H1 (cell line): Measurements from ENCODE around the gene UNK. TPM values are rescaled to one million over a fixed set of nuclear protein-coding genes. Genes with fewer than 3 reads are reported as not detected.

Experiments used
- CTCF ChIA-PET: fragments of 300-600 bp; sonication (Branson Sonifier 250); formaldehyde crosslinking; loops from one replicate; lab custom pipeline; 2021; ENCODE audit not compliant: partially characterized antibody; lab: Charles Lee
- POLR2A ChIA-PET: fragments of 300-600 bp; sonication (Branson Sonifier 250); formaldehyde crosslinking; loops from one replicate; lab custom pipeline; 2021; ENCODE audit warnings: inconsistent platforms; ENCODE audit not compliant: partially characterized antibody; lab: Charles Lee
- DNase-seq, 2 experiments: peaks; one replicate each; pipeline versions ENCODE4 v3.0.0 to v3.0.0-alpha.2; 2010 to 2022; ENCODE audit warnings: low spot score in 2 of 2, low read depth in 1 of 2, mixed read lengths in 1 of 2
- FAIRE-seq: peaks from 2 replicates; lab custom pipeline; 2011; peaks lifted over from hg19 to GRCh38; lab: Jason Lieb, UNC
- H2AFZ ChIP-seq: 2 replicates; pipeline ENCODE4 v1.8.1; 2012; ENCODE audit warnings: low read length, inconsistent platforms
- H2AK5ac ChIP-seq: 2 replicates; pipeline ENCODE4 v1.6.1; 2013; ENCODE audit warnings: low read depth, low read length
- H2BK120ac ChIP-seq: replicated peaks from 2 replicates; pipeline ENCODE3; 2013; ENCODE audit warnings: low read depth, low read length, inconsistent platforms
- H2BK12ac ChIP-seq: 2 replicates; pipeline ENCODE4 v1.6.1; 2013; ENCODE audit warnings: low read depth, low read length
- H2BK15ac ChIP-seq: 2 replicates; pipeline ENCODE4 v1.6.1; 2013; ENCODE audit warnings: low read length
- H2BK20ac ChIP-seq: 2 replicates; pipeline ENCODE4 v1.6.1; 2013; ENCODE audit warnings: low read length
- H2BK5ac ChIP-seq: 2 replicates; pipeline ENCODE4 v1.6.1; 2013; ENCODE audit warnings: low read depth, low read length
- H3K14ac ChIP-seq: 2 replicates; pipeline ENCODE4 v1.6.1; 2013; ENCODE audit warnings: inconsistent platforms; ENCODE audit not compliant: insufficient read length
- H3K18ac ChIP-seq: 2 replicates; pipeline ENCODE4 v1.6.1; 2013; ENCODE audit warnings: low read length; ENCODE audit errors: extremely low read depth
- H3K23ac ChIP-seq: 2 replicates; pipeline ENCODE4 v1.6.1; 2013; ENCODE audit warnings: inconsistent platforms; ENCODE audit not compliant: insufficient read length
- H3K23me2 ChIP-seq: 2 replicates; pipeline ENCODE4 v1.6.1; 2013; ENCODE audit warnings: low read depth, low read length
- H3K27ac ChIP-seq: 2 replicates; pipeline ENCODE4 v1.6.1; 2011; ENCODE audit warnings: low read depth, low read length, inconsistent platforms
- H3K27me3 ChIP-seq, 4 experiments: replicated peaks in 1 of 4; 1 replicate in 1 of 4; 2 replicates in 3 of 4; pipeline versions ENCODE4 v1.6.1 to v1.8.1; 2011 to 2013; ENCODE audit warnings: low read length in 3 of 4, mild to moderate bottlenecking in 3 of 4, inconsistent platforms in 2 of 4, mixed read lengths in 2 of 4, moderate library complexity in 1 of 4; ENCODE audit not compliant: control insufficient read depth in 3 of 4, insufficient read depth in 3 of 4; ENCODE audit errors: extremely low read depth in 1 of 4
- H3K36me3 ChIP-seq, 4 experiments: 2 replicates each; pipeline versions ENCODE4 v1.6.1 to v1.8.1; 2011 to 2013; ENCODE audit warnings: mild to moderate bottlenecking in 4 of 4, low read length in 3 of 4, moderate library complexity in 2 of 4, control low read depth in 1 of 4, inconsistent platforms in 1 of 4; ENCODE audit not compliant: insufficient read depth in 4 of 4, control insufficient read depth in 2 of 4
- H3K4ac ChIP-seq: replicated peaks from 2 replicates; pipeline ENCODE3; 2013; ENCODE audit warnings: low read length, low read depth, mixed read lengths, inconsistent platforms; ENCODE audit not compliant: insufficient read length
- H3K4me1 ChIP-seq, 4 experiments: replicated peaks in 1 of 4; 1 replicate in 1 of 4; 2 replicates in 3 of 4; pipeline versions ENCODE4 v1.6.1 to v1.8.1; 2011 to 2013; ENCODE audit warnings: low read length in 3 of 4, inconsistent platforms in 2 of 4, mixed read lengths in 1 of 4; ENCODE audit not compliant: insufficient read depth in 4 of 4, control insufficient read depth in 3 of 4
- H3K4me2 ChIP-seq, 2 experiments: 2 replicates each; pipeline versions ENCODE4 v1.6.1 to v1.8.1; 2011 to 2013; ENCODE audit warnings: low read depth in 2 of 2, low read length in 2 of 2, control low read depth in 1 of 2, inconsistent platforms in 1 of 2, mild to moderate bottlenecking in 1 of 2; ENCODE audit not compliant: insufficient read depth in 1 of 2
- H3K4me3 ChIP-seq, 4 experiments: fragments of 200-600, 300-600 bp in 1 of 4; sonication (generic), shearing (Covaris generic), sonication (Bioruptor Twin) in 1 of 4; 2 replicates each; pipeline versions ENCODE4 v1.5.1 to v1.8.1; 2011 to 2016; ENCODE audit warnings: low read length in 4 of 4, low read depth in 3 of 4, control low read depth in 2 of 4, inconsistent platforms in 2 of 4, mild to moderate bottlenecking in 2 of 4, mixed read lengths in 1 of 4, moderate library complexity in 1 of 4; ENCODE audit not compliant: insufficient read depth in 2 of 4; ENCODE audit errors: extremely low read depth in 1 of 4
- H3K56ac ChIP-seq: replicated peaks from 2 replicates; pipeline ENCODE3; 2013; ENCODE audit warnings: low read depth, mild to moderate bottlenecking, mixed read lengths, low read length, inconsistent platforms; ENCODE audit not compliant: insufficient read length
- H3K79me1 ChIP-seq: 2 replicates; pipeline ENCODE4 v1.6.1; 2013; ENCODE audit warnings: low read depth, low read length, control low read depth
- H3K79me2 ChIP-seq, 2 experiments: 2 replicates each; pipeline versions ENCODE4 v1.6.1 to v1.8.1; 2012 to 2013; ENCODE audit warnings: low read length in 2 of 2, mild to moderate bottlenecking in 2 of 2, inconsistent platforms in 1 of 2; ENCODE audit not compliant: insufficient read depth in 2 of 2, control insufficient read depth in 1 of 2
- H3K9ac ChIP-seq, 4 experiments: replicated peaks in 1 of 4; 1 replicate in 1 of 4; 2 replicates in 3 of 4; pipeline versions ENCODE4 v1.6.1 to v1.8.1; 2011 to 2013; ENCODE audit warnings: low read depth in 3 of 4, low read length in 3 of 4, control low read depth in 2 of 4, mild to moderate bottlenecking in 2 of 4, moderate library complexity in 2 of 4, inconsistent platforms in 1 of 4; ENCODE audit errors: extremely low read depth in 1 of 4
- H3K9me3 ChIP-seq, 2 experiments: 2 replicates each; pipeline versions ENCODE4 v1.6.1 to v1.8.1; 2012 to 2013; ENCODE audit warnings: mild to moderate bottlenecking in 2 of 2, moderate library complexity in 2 of 2, control low read depth in 1 of 2, inconsistent platforms in 1 of 2, low read depth in 1 of 2, low read length in 1 of 2, mixed read lengths in 1 of 2; ENCODE audit not compliant: insufficient read depth in 2 of 2
- H4K20me1 ChIP-seq, 2 experiments: replicated peaks in 1 of 2; 2 replicates each; pipeline versions ENCODE3 to v1.8.1; 2011 to 2013; ENCODE audit warnings: inconsistent platforms in 2 of 2, low read length in 2 of 2, mild to moderate bottlenecking in 1 of 2; ENCODE audit not compliant: insufficient read depth in 2 of 2, control insufficient read depth in 1 of 2
- H4K5ac ChIP-seq: 2 replicates; pipeline ENCODE4 v1.6.1; 2013; ENCODE audit warnings: low read length, low read depth, mixed read lengths, inconsistent platforms; ENCODE audit not compliant: insufficient read length
- H4K8ac ChIP-seq: 2 replicates; pipeline ENCODE4 v1.8.0; 2013; ENCODE audit warnings: mild to moderate bottlenecking, moderate library complexity, low read length, inconsistent platforms; ENCODE audit not compliant: insufficient read depth; ENCODE audit errors: extremely low read depth
- H4K91ac ChIP-seq: replicated peaks from 2 replicates; pipeline ENCODE3; 2013; ENCODE audit warnings: low read length, mixed read lengths, inconsistent platforms; ENCODE audit not compliant: insufficient read length
- EP300 ChIP-seq, 2 experiments: IDR thresholded peaks; 1 replicate in 1 of 2; 2 replicates in 1 of 2; pipeline ENCODE4 v1.6.1; 2011 to 2012; ENCODE audit warnings: low read depth in 2 of 2, low read length in 2 of 2, mild to moderate bottlenecking in 2 of 2, borderline replicate concordance in 1 of 2, inconsistent platforms in 1 of 2, moderate library complexity in 1 of 2
- EZH2 ChIP-seq: fragments of 200-600 bp; sonication (generic); IDR thresholded peaks from 2 replicates; pipeline ENCODE4 v1.7.1; 2012; ENCODE audit warnings: low read depth, mild to moderate bottlenecking, moderate library complexity, low read length, inconsistent platforms; ENCODE audit not compliant: severe bottlenecking
- KDM1A ChIP-seq: fragments of 200-600, 300-600 bp; sonication (generic); IDR thresholded peaks from 2 replicates; pipeline ENCODE4 v1.7.1; 2016; ENCODE audit warnings: mild to moderate bottlenecking, low read length, borderline replicate concordance
- KDM4A ChIP-seq: IDR thresholded peaks from one replicate; pipeline ENCODE4 v1.7.1; 2012; ENCODE audit warnings: low read depth, mild to moderate bottlenecking, moderate library complexity, low read length, inconsistent platforms; ENCODE audit not compliant: severe bottlenecking
- RBBP5 ChIP-seq: IDR thresholded peaks from 2 replicates; pipeline ENCODE4 v1.7.1; 2012; ENCODE audit warnings: low read depth, mild to moderate bottlenecking, inconsistent platforms, low read length, moderate library complexity, borderline replicate concordance
- RFX5 ChIP-seq: IDR thresholded peaks from 2 replicates; pipeline ENCODE4 v1.6.1; 2011; ENCODE audit warnings: low read depth, low read length, improper control_type of control experiment, borderline replicate concordance
- RNF2 ChIP-seq: fragments of 200-900, 300-1000 bp; sonication (generic); IDR thresholded peaks from 2 replicates; pipeline ENCODE4 v1.7.1; 2016; ENCODE audit warnings: borderline replicate concordance, low read depth, mild to moderate bottlenecking, antibody characterized with exemption, low read length; ENCODE audit not compliant: poor library complexity, severe bottlenecking; ENCODE audit errors: missing control alignments
- RXRA ChIP-seq: IDR thresholded peaks from 2 replicates; pipeline ENCODE4 v1.6.1; 2011; ENCODE audit warnings: low read depth, mild to moderate bottlenecking, low read length, moderate library complexity; ENCODE audit not compliant: insufficient read depth
- SP2 ChIP-seq: IDR thresholded peaks from 2 replicates; pipeline ENCODE4 v1.6.1; 2012; ENCODE audit warnings: mild to moderate bottlenecking, low read length, inconsistent platforms
- SRF ChIP-seq: IDR thresholded peaks from 2 replicates; pipeline ENCODE4 v1.6.1; 2011; ENCODE audit warnings: mild to moderate bottlenecking, low read depth, low read length, moderate library complexity
- TBP ChIP-seq: IDR thresholded peaks from 2 replicates; pipeline ENCODE4 v1.6.1; 2011; ENCODE audit warnings: low read depth, low read length, improper control_type of control experiment
- WGBS, 2 experiments: shearing (Covaris generic) in 1 of 2; methylation state at CpG; one replicate each; pipeline versions ENCODE4 v1.1.6 to v1.1.7; 2013 to 2015; ENCODE audit warnings: low lambda C conversion rate in 2 of 2, mixed read lengths in 2 of 2, inconsistent platforms in 1 of 2, low coverage in 1 of 2, missing lambda C conversion rate in 1 of 2; ENCODE audit not compliant: insufficient replicate concordance in 2 of 2, insufficient coverage in 1 of 2, insufficient read length in 1 of 2; ENCODE audit errors: extremely low coverage in 1 of 2, missing lambda C conversion rate in 1 of 2; 5-methylcytosine and 5-hydroxymethylcytosine counted together
- polyA plus RNA-seq, 7 experiments: library from polyadenylated mRNA; depleted of rRNA in 3 of 7; stranded (reverse) in 5 of 7; unstranded in 2 of 7; fragments of >200 nt in 5 of 7; fragments of 200-250 nt in 2 of 7; gene quantifications; 1 replicate in 5 of 7; 2 replicates in 1 of 7; 4 replicates in 1 of 7; pipeline versions ENCODE4 v1.2.1 to v1.2.3, GENCODE V29; 2011 to 2013; ENCODE audit warnings: missing spikeins in 2 of 7, mixed read lengths in 2 of 7
- total RNA-seq: library from RNA; stranded (reverse); fragmentation: NEBNext Ultra II Directional; extraction: Animal tissue kit (Norgen Biotek cat#: 25700); gene quantifications from 2 replicates; pipeline ENCODE4 v1.2.1, GENCODE V29; 2021

Gene UNK
- total and polyA plus RNA-seq, 2 of the 8 experiments (the other 6 are each of a cell fraction or from before 2014, with no cell fraction given), result 24.2 to 33.3 TPM

DNA sequence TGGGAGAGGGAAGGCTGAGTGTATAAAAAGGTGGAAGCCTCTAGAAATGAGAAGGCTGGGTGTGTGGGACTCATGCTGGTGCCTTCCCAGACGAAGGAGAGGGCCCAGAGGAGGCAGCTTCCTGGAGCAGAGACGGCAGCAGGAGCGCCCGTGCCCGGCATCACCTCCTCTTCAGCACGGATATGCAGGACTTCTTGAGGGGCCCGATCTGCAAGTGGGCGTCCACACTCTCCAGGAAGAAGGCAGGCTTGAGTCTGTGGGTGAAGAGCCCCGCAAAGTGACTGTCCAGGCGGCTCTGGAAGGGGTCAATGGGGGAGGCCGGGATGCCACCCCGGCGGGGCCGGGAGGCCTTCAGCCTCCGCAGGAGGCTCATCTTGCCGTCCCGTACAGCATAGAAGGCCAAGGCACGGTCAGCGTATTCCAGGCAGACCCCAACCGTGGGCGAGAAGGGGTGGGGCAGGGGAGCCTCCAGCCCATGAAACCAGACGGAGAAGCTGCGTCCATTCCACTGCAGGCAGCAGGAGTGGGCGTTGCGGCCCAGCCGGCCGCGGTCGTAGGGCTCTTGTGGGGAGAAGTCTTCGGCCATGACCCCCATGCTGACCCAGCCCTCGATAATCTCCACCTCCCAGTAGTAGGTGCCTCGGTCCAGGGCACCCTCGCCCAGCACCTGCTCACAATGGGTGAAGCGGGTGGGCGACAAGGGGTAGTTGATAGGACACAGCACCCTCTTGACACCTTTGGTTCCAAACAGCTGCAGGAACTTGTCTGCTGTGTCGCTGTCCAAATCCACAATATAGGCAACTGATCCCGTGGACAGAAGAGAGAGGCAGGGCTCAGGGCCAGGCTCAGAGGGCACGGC, 89.9 kb downstream of the UNK start:
- H4K91ac ChIP-seq, result no peak overlapping the region
- no peaks in the 10 kb centered on the region for H3K9me3 ChIP-seq
- H3K9ac ChIP-seq, result no peak overlapping the region
- H3K79me1 ChIP-seq, result no peaks in the 10 kb centered on the region
- FAIRE-seq (no peak), DNase-seq (no peak)
- H2BK15ac ChIP-seq, result no peak overlapping the region
- H3K36me3 ChIP-seq, result no peaks in the 10 kb centered on the region
- CTCF ChIA-PET, result interaction anchor here (0.6 to 11.3 kb wide), 16 partner anchors 13 to 515 kb away, joined by 3 to 157 read pairs (median 6); partner anchors contain the start of genes MRPL38, TRIM65 and WBP2
- H3K56ac ChIP-seq, result no peak overlapping the region
- no peaks in the 10 kb centered on the region for H3K79me2 ChIP-seq
- H3K4me3 ChIP-seq, result no peak overlapping the region
- no peak overlapping the region for H2AFZ ChIP-seq
- no peak overlapping the region for H2BK5ac ChIP-seq
- no peaks in the 10 kb centered on the region for H4K20me1 ChIP-seq
- H3K27me3 ChIP-seq, result peaks cover 10 to 31% (median 24%) of the 10 kb centered on the region in 4 experiments
- peaks cover 15% of the 10 kb centered on the region; the same call in 1 of the 2 replicates for H3K23me2 ChIP-seq
- 94% methylated on average over 33 of the region's 38 CpGs; no CpG with 5 or more reads in 1 of the 2 experiments for WGBS, 2 experiments
- no peak overlapping the region for H3K27ac ChIP-seq
- peaks cover 0 to 27% (median 13%) of the 10 kb centered on the region in 4 experiments; a peak in 6 of 7 replicates for H3K4me1 ChIP-seq
- no peak overlapping the region for H3K23ac ChIP-seq
- no peak overlapping the region for H3K14ac ChIP-seq
- no peak overlapping the region for H2BK120ac ChIP-seq
- H3K4ac ChIP-seq, result no peak overlapping the region
- H3K18ac ChIP-seq, result no peak overlapping the region
- POLR2A ChIA-PET, result interaction anchor here (1.0 to 12.1 kb wide), 9 partner anchors 11 to 99 kb away, joined by 3 to 143 read pairs (median 3); partner anchors contain the start of genes TRIM65, UNK and WBP2
- H4K8ac ChIP-seq, result no peak overlapping the region
- no peak overlapping the region for H2BK20ac ChIP-seq
- no peak overlapping the region for H2BK12ac ChIP-seq
- H4K5ac ChIP-seq, result no peak overlapping the region
- no peak overlapping the region for H2AK5ac ChIP-seq
- no peak overlapping the region for H3K4me2 ChIP-seq
- TF ChIP-seq EZH2 (no peak), RNF2 (no peak), RFX5 (no peak), TBP (no peak), KDM4A (no peak), RBBP5 (no peak), KDM1A (no peak), SP2 (no peak), RXRA (no peak), EP300 (IDR thresholded peaks at IDR 0.05; ENCODE audit: borderline replicate concordance in 1 of 2, low read depth in 2 of 2, low read length in 2 of 2) (no peak), SRF (no peak)
